ENCODE results near the gene PIGQ. TPM values are rescaled to one million over a fixed set of nuclear protein-coding genes. Genes with fewer than 3 reads are reported as not detected.
A peak's percentile ranks its signal among the peaks of the same experiment; 100 is the strongest.

The PIGQ gene
- total RNA-seq, 2 donors from 2014 or later = 21.9 to 24.2 TPM

DNA sequence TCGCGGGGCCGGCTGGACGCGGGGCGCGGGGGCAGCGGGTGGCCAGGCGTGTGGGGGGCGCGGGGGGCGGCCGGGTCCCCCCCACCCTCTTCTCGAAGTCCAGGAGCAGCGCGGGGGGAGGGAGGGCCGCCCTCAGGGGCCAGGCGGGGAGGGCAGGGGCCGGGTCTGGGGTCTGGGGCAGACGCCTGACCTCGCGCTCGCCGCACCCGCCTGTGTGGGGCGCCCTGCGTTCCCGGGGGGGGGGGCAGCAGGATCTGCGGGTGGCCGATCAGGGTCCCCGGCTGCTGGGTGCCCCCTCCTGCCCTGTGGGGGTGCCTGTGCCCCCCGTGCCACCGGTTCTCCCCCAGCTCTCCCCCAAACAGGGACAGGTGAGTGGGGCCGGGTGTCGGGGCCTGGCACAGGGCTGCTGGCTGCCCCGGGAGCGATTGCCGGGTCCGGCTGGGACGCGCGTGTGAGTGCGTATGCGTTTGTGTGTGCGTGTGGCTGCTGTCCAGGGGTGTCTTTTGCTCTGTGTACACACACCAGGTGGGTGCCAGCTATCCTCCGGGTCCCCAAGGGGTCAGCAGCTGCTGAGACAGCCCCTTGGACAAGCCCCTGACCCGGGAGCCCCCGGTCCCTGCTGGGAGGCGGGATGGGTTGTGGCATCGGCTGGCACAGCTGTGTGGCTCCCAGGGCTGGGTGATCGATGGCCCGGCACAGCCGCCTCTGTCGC lies 8.9 kb upstream of the PIGQ start:
- Mint-ChIP-seq H3K9me3 (no peaks in the 10 kb centered on the region), H3K27ac (no peak overlapping the region), H3K36me3 (no peaks in the 10 kb centered on the region)
- DNase-seq (ENCODE audit: low spot score in 2 of 2) = no peak
- no peak for ATAC-seq

DNA sequence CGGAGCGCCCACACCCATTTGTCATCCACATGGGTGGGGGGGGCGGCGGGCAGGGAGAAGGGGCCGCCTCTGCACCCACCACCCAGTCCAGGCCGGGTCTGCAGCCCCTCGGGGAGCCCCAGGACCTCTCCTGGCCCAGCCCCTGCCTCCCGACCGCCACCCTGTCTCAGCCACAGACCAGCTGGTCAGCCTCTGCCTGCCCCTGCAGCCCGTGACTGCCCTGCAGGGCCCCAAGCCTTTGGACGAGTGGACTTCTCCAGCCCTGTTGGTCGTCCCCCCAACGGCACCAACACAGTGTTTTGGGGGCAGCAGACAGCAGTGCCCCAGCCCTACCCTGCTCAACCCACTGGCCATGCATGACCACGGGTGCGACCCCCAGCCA lies 8.4 kb upstream of the PIGQ start:
- H3K9me3 Mint-ChIP-seq = no peaks in the 10 kb centered on the region
- H3K36me3 Mint-ChIP-seq = no peaks in the 10 kb centered on the region
- DNase-seq (ENCODE audit: low spot score in 2 of 2) (no peak), ATAC-seq (no peak)
- H3K27ac Mint-ChIP-seq = no peak overlapping the region

DNA sequence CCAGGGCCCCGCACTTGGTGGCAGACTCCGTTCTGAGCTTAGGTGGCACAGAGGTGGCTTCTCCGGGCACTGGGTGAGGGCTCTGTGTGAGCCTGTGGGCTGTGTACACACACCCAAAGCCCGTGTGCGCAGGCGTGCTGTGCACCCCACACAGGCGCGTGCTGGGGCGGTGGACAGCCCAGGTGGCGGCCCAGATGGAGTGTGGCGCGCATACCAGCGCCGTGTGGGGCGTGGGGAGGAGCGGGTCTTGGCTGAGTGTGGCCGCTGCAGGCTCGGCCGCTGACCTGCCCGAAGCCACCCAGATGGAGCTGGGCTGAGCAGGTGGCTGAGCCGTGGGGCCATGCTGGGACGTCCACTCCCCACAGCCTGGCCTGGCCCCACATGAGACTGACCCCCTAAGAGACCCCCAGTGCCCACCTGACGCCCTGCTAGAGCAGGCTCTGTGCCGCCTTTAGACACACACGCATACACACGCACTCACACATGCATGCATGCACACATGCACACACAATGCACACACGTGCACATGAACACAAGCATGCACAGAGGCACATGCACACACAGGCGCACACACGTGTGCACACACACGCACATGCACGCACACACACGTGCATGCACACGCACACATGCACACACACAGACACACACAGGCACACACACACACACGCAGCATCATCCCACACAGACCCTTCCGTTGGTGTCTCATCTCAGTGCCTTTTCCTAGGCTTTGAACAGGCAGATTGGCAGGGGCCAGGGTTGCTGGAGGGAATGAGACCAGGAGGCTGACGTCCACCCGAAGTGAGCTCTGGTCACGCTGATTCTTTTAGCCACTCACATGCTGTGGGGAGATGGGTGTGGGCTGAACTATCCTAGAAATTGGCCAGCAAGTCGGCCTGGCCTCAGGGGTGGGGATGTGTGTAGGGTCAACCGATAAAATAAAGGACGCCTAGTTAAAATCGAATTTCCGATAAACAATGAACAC lies 7.5 kb upstream of the PIGQ start:
- H3K9me3 Mint-ChIP-seq = no peaks in the 10 kb centered on the region
- H3K36me3 Mint-ChIP-seq = no peaks in the 10 kb centered on the region
- ATAC-seq = no peak
- H3K27ac Mint-ChIP-seq = no peak overlapping the region
- DNase-seq (ENCODE audit: low spot score in 2 of 2) = no peak

DNA sequence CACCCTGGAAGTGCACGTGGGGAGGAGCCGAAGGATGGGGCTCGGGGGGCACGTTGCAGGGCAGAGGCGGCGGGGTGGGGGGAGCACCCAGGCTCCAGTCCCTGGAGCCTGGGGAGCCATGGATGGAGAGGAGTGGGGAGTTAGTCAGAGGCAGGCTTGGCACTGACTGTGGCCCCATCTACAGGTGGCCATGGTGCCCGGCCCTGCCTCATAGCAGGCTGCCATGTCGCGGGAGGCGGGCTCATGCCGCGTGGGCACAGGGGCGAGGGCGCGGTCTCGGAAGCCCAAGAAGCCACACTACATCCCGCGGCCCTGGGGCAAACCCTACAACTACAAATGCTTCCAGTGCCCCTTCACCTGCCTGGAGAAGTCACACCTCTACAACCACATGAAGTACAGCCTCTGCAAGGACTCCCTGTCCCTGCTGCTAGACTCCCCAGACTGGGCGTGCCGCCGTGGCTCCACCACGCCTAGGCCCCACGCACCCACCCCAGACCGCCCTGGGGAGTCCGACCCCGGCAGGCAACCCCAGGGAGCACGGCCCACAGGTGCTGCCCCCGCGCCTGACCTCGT lies 6.6 kb upstream of the PIGQ start:
- H3K27ac Mint-ChIP-seq = no peak overlapping the region
- no peaks in the 10 kb centered on the region for H3K9me3 Mint-ChIP-seq
- no peaks in the 10 kb centered on the region for H3K36me3 Mint-ChIP-seq
- ATAC-seq (no peak), DNase-seq (ENCODE audit: low spot score in 2 of 2) (no peak)

DNA sequence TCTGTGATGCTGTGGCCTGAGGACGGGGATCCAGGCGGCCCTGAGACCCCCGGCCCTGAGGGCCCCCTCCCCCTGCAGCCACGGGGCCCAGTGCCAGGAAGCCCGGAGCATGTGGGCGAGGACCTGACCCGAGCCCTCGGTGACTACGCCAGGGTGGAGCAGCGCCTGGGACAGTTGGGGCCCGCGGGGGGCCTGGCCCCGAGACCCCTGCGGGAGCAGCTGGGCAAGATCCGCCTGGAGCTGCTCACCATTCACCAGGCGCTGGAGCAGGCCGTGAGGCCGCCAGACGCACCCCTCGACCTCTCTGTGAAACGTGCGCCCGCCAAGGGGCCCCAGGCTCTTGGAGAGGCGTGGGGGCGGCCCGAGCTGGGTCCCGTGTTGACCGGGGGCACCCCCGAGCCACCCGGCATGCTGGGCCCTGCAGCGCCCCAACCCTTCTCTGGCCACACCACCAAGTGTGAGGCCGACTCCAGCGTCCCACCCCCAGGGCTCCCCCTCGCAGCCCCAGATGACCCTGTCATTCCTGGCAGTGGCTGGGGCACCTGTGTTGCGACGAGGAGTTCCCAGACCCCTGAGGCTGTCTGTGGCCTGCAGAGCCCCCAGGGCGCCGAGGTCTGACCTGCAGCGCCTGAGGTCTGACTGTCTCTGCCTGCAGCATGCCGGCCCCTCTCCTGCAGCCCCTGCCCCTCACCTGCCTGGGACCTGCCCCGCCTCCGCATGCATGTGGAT lies 4.9 kb upstream of the PIGQ start:
- no peak for DNase-seq (ENCODE audit: low spot score in 2 of 2)

DNA sequence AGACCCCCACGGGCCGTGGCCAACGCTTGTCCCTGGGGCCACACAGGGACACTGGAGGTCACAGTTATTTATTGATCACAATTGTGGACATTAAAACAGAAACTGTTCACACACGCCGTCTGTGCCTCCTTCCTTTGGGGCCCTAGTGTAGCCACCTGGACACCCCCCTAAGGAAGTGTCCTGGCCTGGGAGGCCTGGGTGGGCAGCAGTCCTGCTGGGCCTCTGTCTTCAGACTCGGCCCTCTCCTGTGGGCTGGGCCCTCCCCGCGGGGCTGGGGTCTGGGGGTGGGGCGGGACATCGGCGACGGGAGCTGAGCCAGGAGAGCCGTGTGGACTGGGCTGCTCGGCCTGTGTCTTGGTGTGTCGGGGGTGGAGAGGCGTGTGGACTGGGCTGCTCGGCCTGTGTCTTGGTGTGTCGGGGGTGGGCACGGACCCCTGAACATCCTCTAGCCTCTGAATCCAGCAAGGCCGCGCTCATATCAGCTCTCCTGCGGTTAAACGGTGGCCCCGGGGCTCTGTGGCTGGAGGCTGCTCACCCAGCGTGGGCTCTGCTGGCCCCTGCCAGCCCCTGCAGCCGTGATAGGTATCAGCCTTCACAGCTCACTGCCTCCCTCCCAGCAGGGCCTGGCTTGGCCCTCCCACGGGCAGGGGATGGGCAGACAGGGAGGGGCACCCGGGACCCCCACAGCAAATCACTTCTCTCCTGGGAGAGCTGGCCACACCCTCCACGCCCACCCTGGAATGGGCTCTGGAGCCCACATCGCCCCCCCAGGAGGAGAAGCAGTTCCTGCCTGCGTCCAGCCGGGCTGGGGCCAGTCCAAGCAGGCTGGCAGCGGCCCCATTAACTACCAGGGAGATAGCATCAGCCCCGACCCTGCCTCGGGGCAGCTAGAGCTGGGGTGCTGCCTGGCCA lies 4.1 kb upstream of the PIGQ start:
- Mint-ChIP-seq H3K36me3 (no peaks in the 10 kb centered on the region), H3K9me3 (no peaks in the 10 kb centered on the region), H3K27ac (no peak overlapping the region)
- ATAC-seq = no peak
- DNase-seq (ENCODE audit: low spot score in 2 of 2) = no peak

More for the DNA sequence above, 4.9 kb upstream of the PIGQ start:
- no peak for ATAC-seq
- no peaks in the 10 kb centered on the region for H3K9me3 Mint-ChIP-seq
- no peaks in the 10 kb centered on the region for H3K36me3 Mint-ChIP-seq
- no peak overlapping the region for H3K27ac Mint-ChIP-seq

DNA sequence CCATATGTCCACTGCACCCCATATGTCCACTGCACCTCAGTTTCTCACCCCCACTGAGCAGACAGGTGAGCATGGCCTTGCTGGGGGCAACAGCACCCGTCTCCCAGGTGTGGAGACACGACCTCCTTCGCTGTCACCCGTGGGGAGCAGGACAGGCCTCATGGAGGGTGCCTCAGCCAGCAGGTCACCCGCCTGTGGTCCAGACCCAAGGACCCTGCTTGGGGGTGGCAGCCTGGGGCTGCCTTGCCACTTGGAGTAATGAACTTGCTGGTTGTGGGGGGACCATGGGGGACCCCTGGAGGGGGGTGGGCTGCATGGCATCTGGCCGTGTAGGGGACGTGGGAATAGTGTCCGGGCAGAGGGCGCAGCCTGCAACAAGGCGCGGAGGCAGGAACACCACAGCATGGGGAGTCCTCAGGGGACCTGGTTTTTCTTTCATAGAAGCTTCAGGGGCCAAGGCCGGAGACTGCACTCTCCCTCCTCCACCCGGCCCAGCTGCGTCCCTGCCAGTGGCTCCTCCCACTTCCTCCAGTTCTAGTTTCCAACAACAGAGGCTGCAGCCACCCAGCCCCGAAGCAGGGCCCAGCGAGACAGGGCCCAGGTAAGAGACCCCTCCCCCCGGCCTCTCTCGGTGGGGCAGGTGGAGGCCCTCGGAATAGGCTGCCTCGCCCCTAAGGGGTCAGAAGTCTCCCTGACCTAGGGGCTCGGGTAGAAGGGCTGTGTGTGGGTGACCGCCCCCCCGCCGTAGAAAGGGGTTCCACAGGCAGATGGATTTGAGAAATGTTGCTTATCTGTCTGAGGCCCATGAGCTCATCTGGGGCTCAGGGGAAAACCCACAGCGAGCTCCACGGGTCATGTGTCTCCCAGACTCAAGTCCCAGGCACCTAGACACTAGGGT lies 3.0 kb upstream of the PIGQ start, which contains the start of gene NHLRC4:
Gene NHLRC4 (plus strand): TSS at position 531 of the 898 bp plus-strand sequence. CDS start 1,043 bp downstream, outside the sequence.
- Mint-ChIP-seq H3K36me3 (no peaks in the 10 kb centered on the region), H3K9me3 (no peaks in the 10 kb centered on the region), H3K27ac (peak within 1 kb of the TSS; percentile 55 to 71)
- peak in 1 of 2 donors; percentile 63 for DNase-seq (ENCODE audit: low spot score in 2 of 2)
- ATAC-seq = peak; percentile 57 to 62

DNA sequence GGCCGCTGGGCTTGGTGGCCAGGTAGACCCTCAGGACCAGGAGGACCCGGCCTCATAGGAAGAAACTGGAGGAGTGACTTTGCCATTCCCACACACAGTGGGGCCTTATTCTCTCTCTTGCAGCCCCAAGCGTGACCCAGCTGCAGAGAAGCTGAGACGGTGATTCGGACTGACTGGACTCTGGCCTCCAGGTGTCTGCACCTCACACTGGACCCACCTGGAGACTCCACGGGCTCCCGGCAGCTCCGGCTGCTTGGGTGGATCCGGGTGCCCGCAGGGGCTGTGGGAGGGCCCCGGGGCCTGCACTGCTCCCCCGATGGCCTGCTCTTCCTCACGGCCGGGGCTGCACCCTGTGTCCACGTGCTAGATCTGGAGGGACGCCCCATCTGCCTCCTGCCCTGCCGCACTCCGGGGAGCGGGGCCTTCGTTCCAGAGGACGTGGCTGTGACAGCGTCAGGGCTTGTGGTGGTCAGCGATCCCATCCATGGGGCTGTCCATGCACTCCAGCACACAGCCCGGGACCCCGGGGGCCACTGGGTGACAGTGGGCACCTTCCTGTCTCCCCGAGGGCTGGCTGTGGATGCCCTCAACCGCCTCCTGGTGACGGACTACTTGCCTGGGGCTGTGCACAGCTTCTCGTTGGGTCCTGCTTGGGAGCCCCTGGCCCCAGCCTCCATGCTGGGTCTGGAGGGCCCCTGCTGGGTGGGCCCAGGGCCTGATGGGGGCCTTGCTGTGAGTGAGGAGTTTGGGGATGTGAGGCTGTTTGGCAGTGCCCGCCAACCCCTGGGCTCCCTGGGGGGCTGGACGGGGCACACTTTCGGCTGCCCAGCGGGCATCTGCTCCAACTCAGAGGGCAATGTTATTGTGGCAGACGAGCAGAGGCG lies 2.2 kb upstream of the PIGQ start:
- Mint-ChIP-seq H3K27ac (peak overlapping the region in 1 of 2 donors; percentile 71), H3K36me3 (no peaks in the 10 kb centered on the region), H3K9me3 (no peaks in the 10 kb centered on the region)
- ATAC-seq = no peak
- no peak for DNase-seq (ENCODE audit: low spot score in 2 of 2)

DNA sequence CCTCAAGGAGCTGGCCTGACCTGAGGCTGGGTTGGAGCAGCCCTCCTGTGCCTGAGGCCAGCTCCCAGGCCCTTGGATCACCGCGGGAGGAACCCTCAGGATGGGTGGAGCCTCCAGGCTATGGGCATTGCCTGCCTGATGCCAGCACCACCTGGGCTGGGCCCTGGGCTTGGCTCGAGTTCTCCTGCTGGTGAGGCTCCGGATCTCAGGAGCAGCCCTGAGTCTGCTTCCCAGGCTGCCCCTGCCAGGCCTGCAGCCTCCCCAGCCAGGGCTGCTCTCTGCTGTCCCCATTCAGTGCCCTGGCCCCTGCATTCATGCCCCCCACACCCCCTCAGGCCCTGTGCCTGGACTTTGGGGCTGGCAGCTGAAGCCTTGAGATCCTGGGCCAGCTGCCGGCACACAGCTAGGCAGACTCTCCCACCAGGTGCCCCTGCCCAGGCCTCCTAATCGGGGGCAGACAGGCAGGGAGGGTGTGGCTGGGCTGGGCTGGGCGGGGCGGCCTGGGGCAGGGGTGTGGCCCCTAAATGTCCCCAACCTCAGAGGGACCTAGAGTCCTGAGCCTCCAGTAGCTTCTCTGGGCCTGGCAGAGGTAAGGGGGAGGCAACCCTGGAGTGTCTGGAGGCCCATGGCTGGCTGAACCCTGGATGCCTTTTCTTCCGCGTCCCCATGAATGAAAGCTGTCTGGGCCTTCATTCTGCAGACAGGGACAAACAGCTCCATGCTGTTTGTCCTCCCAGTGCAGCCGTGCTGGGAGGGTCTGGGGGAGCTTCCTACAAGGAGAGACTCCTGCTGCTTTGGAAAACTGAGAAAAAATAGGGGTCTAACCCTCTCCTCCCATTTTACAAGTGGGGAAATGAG lies 1.1 kb upstream of the PIGQ start:
- ATAC-seq (no peak), DNase-seq (ENCODE audit: low spot score in 2 of 2) (no peak)
- Mint-ChIP-seq H3K9me3 (no peaks in the 10 kb centered on the region), H3K27ac (peak overlapping the region; percentile 86 to 96), H3K36me3 (no peaks in the 10 kb centered on the region)

DNA sequence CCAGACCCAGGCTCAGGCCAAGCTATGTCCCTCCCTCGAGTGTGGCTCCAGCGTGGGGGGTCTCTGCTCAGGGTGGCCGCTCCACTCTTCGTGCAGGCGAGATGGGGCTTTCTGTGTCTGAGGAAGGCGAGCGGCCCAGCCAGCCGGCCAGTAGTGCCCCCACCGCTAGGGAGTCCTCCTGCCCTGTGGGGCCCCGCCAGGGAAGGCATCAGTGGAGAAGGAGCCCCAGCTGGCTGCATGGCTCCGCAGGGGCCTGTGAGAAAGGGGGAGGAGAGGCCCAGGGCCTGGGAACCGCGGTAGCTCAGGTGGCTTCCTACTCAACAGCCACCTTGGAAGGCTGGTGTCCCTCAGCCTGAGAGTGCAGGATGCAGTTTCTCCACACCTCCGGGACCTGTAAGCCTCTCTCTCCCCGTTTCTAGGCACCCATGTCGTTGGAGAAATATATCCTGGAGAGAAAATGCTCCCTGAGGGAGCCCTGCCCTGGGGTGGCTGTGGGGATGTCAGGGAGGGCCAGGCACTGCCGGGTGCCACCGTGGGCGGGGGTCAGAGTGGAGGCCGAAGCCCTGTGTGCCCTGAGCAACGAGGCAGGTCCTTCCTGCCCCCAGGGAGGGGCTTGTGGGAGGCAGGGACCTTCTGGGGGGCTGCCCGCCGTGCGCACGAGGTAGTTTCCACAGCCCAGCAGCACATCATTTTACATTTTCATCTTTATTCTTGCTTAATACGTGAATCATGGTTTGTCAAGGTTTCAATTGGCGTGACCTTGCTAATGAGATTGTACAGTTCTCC lies 3.3 kb downstream of the PIGQ start:
- DNase-seq (ENCODE audit: low spot score in 2 of 2) (no peak), ATAC-seq (no peak)
- no peaks in the 10 kb centered on the region for H3K9me3 Mint-ChIP-seq
- no peak overlapping the region for H3K27ac Mint-ChIP-seq
- no peaks in the 10 kb centered on the region for H3K36me3 Mint-ChIP-seq

DNA sequence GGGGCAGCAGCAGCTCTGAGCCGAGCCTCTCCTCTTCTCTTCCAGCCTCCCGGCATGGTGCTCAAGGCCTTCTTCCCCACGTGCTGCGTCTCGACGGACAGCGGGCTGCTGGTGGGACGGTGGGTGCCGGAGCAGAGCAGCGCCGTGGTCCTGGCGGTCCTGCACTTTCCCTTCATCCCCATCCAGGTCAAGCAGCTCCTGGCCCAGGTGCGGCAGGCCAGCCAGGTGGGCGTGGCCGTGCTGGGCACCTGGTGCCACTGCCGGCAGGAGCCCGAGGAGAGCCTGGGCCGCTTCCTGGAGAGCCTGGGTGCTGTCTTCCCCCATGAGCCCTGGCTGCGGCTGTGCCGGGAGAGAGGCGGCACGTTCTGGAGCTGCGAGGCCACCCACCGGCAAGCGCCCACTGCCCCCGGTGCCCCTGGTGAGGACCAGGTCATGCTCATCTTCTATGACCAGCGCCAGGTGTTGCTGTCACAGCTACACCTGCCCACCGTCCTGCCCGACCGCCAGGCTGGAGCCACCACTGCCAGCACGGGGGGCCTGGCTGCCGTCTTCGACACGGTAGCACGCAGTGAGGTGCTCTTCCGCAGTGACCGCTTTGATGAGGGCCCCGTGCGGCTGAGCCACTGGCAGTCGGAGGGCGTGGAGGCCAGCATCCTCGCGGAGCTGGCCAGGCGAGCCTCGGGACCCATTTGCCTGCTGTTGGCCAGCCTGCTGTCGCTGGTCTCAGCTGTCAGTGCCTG lies 4.4 kb downstream of the PIGQ start:
- Mint-ChIP-seq H3K36me3 (no peaks in the 10 kb centered on the region), H3K27ac (no peak overlapping the region), H3K9me3 (no peaks in the 10 kb centered on the region)
- ATAC-seq = no peak
- DNase-seq (ENCODE audit: low spot score in 2 of 2) = no peak
